Progenitor cell of endocrine pancreas (in vitro differentiated cells): ENCODE data around the gene PPT2. TPM values are rescaled to one million over a fixed set of nuclear protein-coding genes. Genes with fewer than 3 reads are reported as not detected.
A peak's percentile ranks its signal among the peaks of the same experiment; 100 is the strongest.

Experiments used
- DNase-seq: peaks from one replicate; pipeline ENCODE4 v3.0.0; 2021; ENCODE audit warnings: low spot score; ENCODE audit not compliant: unreplicated experiment
- H3K27ac Mint-ChIP-seq: 2 replicates; pipeline ENCODE4 v1.8.0; 2021; ENCODE audit warnings: mild to moderate bottlenecking, moderate library complexity, mixed read lengths
- H3K27me3 Mint-ChIP-seq: 2 replicates; pipeline ENCODE4 v1.8.0; 2021; ENCODE audit warnings: mixed read lengths
- H3K36me3 Mint-ChIP-seq: 2 replicates; pipeline ENCODE4 v1.8.0; 2022; ENCODE audit warnings: mixed read lengths; ENCODE audit not compliant: insufficient read depth
- H3K4me1 Mint-ChIP-seq: 2 replicates; pipeline ENCODE4 v1.8.0; 2021; ENCODE audit warnings: low read depth, mixed read lengths
- H3K4me3 Mint-ChIP-seq: 2 replicates; pipeline ENCODE4 v1.8.0; 2021; ENCODE audit warnings: low read depth, mild to moderate bottlenecking, moderate library complexity, mixed read lengths
- H3K9me3 Mint-ChIP-seq: 2 replicates; pipeline ENCODE4 v1.8.0; 2021; ENCODE audit warnings: low read depth, mixed read lengths
- total RNA-seq: library from RNA; stranded (reverse); gene quantifications from 2 replicates; pipeline ENCODE4 v1.2.1, GENCODE V29; 2021
- TF ChIP-seq, protein P1 (sequence below): fragments of 200-600 bp; sonication (generic); IDR thresholded peaks from one replicate; pipeline ENCODE4 v1.5.0; 2021; ENCODE audit warnings: antibody characterized with exemption, mild to moderate bottlenecking; ENCODE audit not compliant: unreplicated experiment

PPT2 gene
- total RNA-seq, 1 donor from 2014 or later, result 80.8 TPM

DNA sequence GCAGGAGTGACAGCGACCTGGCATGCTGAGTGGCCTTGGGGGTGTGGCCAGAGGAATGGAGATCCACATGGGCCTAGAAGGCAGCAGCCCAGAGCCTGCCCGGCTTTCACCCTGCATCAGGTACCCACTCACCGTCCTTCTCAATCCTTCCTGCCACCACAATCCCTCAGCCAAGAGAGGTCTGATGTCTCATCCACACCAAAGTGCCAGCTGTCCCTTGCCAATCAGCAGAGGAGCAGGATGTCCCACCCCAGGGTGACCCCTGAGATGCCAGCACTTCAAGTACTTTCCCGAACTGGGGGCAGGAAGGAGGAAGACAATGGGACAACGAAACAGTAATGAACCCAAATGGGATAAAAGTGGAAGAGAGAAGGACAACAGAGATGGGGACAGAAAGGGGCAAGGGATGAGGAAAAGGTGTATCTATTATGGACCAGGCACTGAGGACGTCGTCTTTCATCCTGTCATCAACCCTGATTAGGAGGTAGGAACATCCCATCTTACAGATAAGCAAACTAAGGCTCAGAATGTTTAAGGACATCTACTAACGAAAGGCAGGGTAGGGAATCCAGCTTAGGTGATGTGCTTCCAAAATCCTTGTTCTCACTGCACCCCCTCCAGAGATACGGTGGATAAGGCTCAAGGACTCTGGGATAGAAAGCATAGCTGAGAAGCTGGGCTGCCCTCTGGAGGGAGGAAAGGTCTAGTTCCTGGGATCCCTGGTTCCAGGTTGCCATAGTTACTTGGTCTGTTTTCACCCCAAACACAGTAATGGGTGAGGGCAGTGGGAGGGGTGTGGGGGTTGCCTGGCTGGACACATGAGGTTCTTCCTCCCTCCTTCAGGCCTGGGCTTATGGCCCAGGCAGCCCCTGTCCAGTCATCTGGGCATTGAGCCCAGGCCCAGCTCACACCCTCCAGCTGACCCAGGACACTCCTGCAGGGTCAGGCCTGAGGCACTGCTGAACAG, 40.3 kb upstream of the PPT2 start:
- Mint-ChIP-seq H3K4me3 (no peak overlapping the region), H3K9me3 (no peaks in the 10 kb centered on the region), H3K36me3 (peaks cover 14% of the 10 kb centered on the region), H3K27me3 (peaks cover 10% of the 10 kb centered on the region), H3K4me1 (peaks cover 4% of the 10 kb centered on the region), H3K27ac (no peak overlapping the region)
- no peak for DNase-seq
- TF ChIP-seq, protein P1, sequence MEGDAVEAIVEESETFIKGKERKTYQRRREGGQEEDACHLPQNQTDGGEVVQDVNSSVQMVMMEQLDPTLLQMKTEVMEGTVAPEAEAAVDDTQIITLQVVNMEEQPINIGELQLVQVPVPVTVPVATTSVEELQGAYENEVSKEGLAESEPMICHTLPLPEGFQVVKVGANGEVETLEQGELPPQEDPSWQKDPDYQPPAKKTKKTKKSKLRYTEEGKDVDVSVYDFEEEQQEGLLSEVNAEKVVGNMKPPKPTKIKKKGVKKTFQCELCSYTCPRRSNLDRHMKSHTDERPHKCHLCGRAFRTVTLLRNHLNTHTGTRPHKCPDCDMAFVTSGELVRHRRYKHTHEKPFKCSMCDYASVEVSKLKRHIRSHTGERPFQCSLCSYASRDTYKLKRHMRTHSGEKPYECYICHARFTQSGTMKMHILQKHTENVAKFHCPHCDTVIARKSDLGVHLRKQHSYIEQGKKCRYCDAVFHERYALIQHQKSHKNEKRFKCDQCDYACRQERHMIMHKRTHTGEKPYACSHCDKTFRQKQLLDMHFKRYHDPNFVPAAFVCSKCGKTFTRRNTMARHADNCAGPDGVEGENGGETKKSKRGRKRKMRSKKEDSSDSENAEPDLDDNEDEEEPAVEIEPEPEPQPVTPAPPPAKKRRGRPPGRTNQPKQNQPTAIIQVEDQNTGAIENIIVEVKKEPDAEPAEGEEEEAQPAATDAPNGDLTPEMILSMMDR, result no peak

DNA sequence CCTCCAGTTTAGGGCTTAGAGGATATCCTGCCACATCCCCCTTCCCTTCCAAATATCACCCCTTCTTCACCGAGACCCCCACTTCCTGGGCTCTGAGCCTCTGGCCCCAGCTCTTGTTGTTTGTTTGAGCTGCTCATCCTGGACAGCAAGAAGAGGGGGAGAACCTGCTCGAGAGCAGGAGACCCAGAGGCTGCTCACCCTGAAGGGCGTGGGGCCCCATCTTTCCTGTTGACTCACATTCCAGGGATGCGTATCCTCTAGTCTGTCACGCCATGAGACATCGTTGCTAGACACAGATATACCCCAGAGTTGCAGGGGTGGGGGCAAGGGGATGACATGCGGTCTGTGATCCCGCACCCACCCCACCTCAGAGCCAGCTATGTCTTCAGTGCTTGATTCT, 39.1 kb upstream of the PPT2 start:
- H3K27me3 Mint-ChIP-seq, result peaks cover 2% of the 10 kb centered on the region
- peaks cover 9% of the 10 kb centered on the region for H3K4me1 Mint-ChIP-seq
- no peaks in the 10 kb centered on the region for H3K9me3 Mint-ChIP-seq
- DNase-seq, result no peak
- H3K27ac Mint-ChIP-seq, result no peak overlapping the region
- TF ChIP-seq, protein P1, result no peak
- H3K4me3 Mint-ChIP-seq, result no peak overlapping the region
- peaks cover 19% of the 10 kb centered on the region for H3K36me3 Mint-ChIP-seq

DNA sequence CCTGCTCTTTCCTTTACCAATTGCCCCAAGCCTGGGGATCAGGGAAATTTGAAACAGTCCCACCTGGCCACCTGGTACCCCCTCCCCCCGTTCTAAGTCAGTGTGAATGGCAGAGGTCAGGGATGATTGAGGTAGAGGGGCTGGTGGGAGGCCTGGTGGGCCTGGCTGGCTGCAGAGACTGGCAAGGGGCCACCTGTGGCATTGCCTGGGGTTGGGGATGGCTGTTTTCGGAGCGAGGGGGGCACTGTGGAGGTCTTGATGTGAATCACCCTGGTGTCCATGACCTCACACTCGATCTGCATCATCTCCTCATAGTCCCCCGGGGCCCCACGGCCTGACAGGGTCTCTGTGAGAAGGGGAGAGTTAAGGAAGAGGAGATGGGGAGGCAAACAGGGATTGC, 38.3 kb upstream of the PPT2 start:
- H3K4me1 Mint-ChIP-seq, result peaks cover 9% of the 10 kb centered on the region
- DNase-seq, result no peak
- H3K4me3 Mint-ChIP-seq, result no peak overlapping the region
- H3K36me3 Mint-ChIP-seq, result peaks cover 20% of the 10 kb centered on the region
- TF ChIP-seq, protein P1, result no peak
- H3K9me3 Mint-ChIP-seq, result no peaks in the 10 kb centered on the region
- no peaks in the 10 kb centered on the region for H3K27me3 Mint-ChIP-seq
- H3K27ac Mint-ChIP-seq, result no peak overlapping the region

DNA sequence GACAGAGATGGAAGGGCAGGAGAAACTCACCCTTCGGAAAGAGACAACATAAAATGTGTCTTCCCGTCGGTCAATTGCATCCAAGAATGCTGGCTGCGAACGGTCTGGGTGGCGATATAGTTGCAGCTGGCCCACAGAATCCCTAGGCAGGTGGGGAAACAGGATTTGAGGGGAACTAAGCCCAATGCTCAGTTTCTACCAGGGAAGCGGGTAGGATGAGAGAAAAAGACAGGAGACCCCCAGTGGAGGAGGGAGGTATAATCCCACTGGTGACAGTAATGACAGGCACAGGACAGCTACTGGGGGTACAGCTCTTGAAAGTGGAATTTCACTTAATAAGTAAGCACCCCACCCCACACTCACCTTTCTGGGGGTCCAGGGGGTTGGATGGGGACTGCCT, 37.3 kb upstream of the PPT2 start:
- H3K4me3 Mint-ChIP-seq, result no peak overlapping the region
- no peak for DNase-seq

DNA sequence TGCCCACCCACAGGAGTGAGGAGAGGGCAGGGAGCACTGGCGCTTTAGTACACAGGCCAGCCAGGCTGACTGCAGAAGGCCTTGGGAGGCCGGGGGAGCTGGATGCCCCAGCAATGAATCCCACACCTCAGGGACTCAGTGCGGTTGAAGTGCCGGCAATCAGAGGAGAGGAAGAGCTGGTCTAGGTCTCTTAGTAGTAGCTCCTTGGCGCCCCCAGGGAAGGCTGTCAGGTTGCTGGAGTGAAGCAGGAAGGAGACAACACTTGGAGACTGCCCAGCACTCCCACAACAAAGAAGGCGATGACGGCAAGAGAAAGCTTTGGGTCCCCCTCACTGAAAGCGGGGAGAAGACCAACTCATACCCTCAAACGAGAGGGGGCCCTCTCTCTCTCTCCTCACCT, 36.5 kb upstream of the PPT2 start:
- no peak overlapping the region for H3K27ac Mint-ChIP-seq
- no peaks in the 10 kb centered on the region for H3K27me3 Mint-ChIP-seq
- peaks cover 29% of the 10 kb centered on the region for H3K36me3 Mint-ChIP-seq
- TF ChIP-seq, protein P1, result no peak
- no peaks in the 10 kb centered on the region for H3K9me3 Mint-ChIP-seq
- H3K4me1 Mint-ChIP-seq, result peaks cover 9% of the 10 kb centered on the region
- H3K4me3 Mint-ChIP-seq, result no peak overlapping the region
- no peak for DNase-seq

More for the DNA sequence above, 37.3 kb upstream of the PPT2 start:
- Mint-ChIP-seq H3K36me3 (peaks cover 26% of the 10 kb centered on the region), H3K9me3 (no peaks in the 10 kb centered on the region), H3K27me3 (no peaks in the 10 kb centered on the region), H3K27ac (no peak overlapping the region), H3K4me1 (peaks cover 9% of the 10 kb centered on the region)
- TF ChIP-seq, protein P1, result peak; percentile 45
